ENCODE data around the gene MRTFA. TPM values are rescaled to one million over a fixed set of nuclear protein-coding genes. Genes with fewer than 3 reads are reported as not detected.
A peak's percentile ranks its signal among the peaks of the same experiment; 100 is the strongest.

The MRTFA gene
- total and polyA plus RNA-seq, 2 of the 13 experiments (the other 11 are each of a cell fraction or from before 2014, with no cell fraction given): 2.4 to 8.2 TPM

- peak; percentile 82 for TF ChIP-seq POGZ (CRISPR knock-in tag; IDR thresholded peaks at IDR 0.05)
- TF ChIP-seq ZNF274 (CRISPR knock-in tag; IDR thresholded peaks at IDR 0.05): peak; percentile 87
- TF ChIP-seq ZFYVE20 (CRISPR knock-in tag; IDR thresholded peaks at IDR 0.05; ENCODE audit: borderline replicate concordance, low read depth): peak; percentile 62; the same call in 1 of the 2 replicates
- peak; percentile 98 for TF ChIP-seq TAF1 (CRISPR knock-in tag; IDR thresholded peaks at IDR 0.05)
- 0 out of 2 replicates have a peak, but pooled peaks have one; percentile 4 for TF ChIP-seq SMAD1 (CRISPR knock-in tag; IDR thresholded peaks at IDR 0.05; ENCODE audit: borderline replicate concordance, low read depth)
- no peak for TF ChIP-seq HDAC6 (IDR thresholded peaks at IDR 0.05; ENCODE audit: low read depth, low read length)
- TF ChIP-seq ZNF367 (CRISPR knock-in tag; IDR thresholded peaks at IDR 0.05; ENCODE audit: borderline replicate concordance): peak; percentile 50; the same call in 1 of the 2 replicates
- no peak; the same call in 1 of the 2 replicates for TF ChIP-seq ZNF256 (CRISPR knock-in tag; conservative IDR thresholded peaks at IDR 0.05)
- peak; percentile 31; the same call in 1 of the 2 replicates for TF ChIP-seq CEBPZ (IDR thresholded peaks at IDR 0.05; ENCODE audit: low read length)
- TF ChIP-seq HNF4A (CRISPR knock-in tag; IDR thresholded peaks at IDR 0.05): 0 out of 2 replicates have a peak, but pooled peaks have one; percentile 10
- no peak for TF ChIP-seq ZNF512 (CRISPR knock-in tag; IDR thresholded peaks at IDR 0.05)
- TF ChIP-seq ZBTB3 (CRISPR knock-in tag; IDR thresholded peaks at IDR 0.05; ENCODE audit: borderline replicate concordance, low read depth): 0 out of 2 replicates have a peak, but pooled peaks have one; percentile 46
- peak; percentile 70 for TF ChIP-seq ZNF280B (CRISPR knock-in tag; IDR thresholded peaks at IDR 0.05; ENCODE audit: borderline replicate concordance)
- TF ChIP-seq ZNF33B (CRISPR knock-in tag; IDR thresholded peaks at IDR 0.05): 0 out of 2 replicates have a peak, but pooled peaks have one; percentile 36
- TF ChIP-seq TBX2 (CRISPR knock-in tag; IDR thresholded peaks at IDR 0.05; ENCODE audit: borderline replicate concordance): peak; percentile 72
- TF ChIP-seq MYPOP (CRISPR knock-in tag; IDR thresholded peaks at IDR 0.05): 0 out of 2 replicates have a peak, but pooled peaks have one; percentile 37
- TF ChIP-seq HMGXB4 (CRISPR knock-in tag; IDR thresholded peaks at IDR 0.05; ENCODE audit: borderline replicate concordance in 1 of 2, low read depth in 1 of 2): peak; percentile 62 to 66; a peak in 3 of 4 replicates
- peak; percentile 88 for TF ChIP-seq SAP130 (CRISPR knock-in tag; IDR thresholded peaks at IDR 0.05; ENCODE audit: low read depth)
Observed at GRCh38 chr22:40636380-40637182, at the start of gene MRTFA (continued).

All from HepG2 (cell line).